B cell (primary cell): ENCODE data around the gene MAN2A2.

Experiments
- EZH2 ChIP-seq: IDR thresholded peaks from 2 replicates; pipeline ENCODE4 v1.6.1; 2012; ENCODE audit warnings: borderline replicate concordance, low read depth, mild to moderate bottlenecking, moderate library complexity, low read length; ENCODE audit not compliant: insufficient read depth, poor library complexity, severe bottlenecking
- TF ChIP-seq, protein P1 (sequence below): fragments of 200-600 bp; IDR thresholded peaks from one replicate; pipeline ENCODE4 v1.8.0; 2022; ENCODE audit warnings: antibody characterized with exemption, mild to moderate bottlenecking

DNA sequence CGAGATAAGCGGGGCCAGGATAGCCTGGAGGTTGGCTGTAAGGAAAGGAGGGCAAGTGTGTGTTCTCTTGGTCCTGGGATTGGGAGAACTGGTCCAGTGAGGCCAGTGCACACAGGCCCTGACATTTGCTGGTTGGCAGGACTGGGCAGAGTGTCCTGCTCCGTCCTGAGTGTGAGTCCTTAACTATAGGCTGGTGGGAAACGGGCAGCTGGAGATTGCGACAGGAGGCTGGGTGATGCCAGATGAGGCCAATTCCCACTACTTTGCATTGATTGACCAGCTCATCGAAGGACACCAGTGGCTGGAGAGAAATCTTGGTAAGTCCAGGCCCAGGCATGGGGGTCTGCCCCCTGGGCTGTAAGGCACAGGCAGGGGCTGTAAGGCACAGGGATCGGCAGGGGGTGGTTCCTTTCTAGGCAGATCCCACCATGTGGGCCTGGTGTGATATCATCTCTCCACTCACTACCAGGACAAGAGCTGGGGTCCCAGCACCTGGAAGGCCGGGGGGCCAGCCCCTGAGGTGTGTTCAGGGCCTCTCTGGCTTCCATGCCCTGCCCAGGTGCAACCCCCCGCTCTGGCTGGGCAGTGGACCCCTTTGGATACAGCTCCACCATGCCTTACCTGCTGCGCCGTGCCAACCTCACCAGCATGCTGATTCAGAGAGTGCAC lies 3.2 kb downstream of the MAN2A2 start:
- TF ChIP-seq, protein P1, sequence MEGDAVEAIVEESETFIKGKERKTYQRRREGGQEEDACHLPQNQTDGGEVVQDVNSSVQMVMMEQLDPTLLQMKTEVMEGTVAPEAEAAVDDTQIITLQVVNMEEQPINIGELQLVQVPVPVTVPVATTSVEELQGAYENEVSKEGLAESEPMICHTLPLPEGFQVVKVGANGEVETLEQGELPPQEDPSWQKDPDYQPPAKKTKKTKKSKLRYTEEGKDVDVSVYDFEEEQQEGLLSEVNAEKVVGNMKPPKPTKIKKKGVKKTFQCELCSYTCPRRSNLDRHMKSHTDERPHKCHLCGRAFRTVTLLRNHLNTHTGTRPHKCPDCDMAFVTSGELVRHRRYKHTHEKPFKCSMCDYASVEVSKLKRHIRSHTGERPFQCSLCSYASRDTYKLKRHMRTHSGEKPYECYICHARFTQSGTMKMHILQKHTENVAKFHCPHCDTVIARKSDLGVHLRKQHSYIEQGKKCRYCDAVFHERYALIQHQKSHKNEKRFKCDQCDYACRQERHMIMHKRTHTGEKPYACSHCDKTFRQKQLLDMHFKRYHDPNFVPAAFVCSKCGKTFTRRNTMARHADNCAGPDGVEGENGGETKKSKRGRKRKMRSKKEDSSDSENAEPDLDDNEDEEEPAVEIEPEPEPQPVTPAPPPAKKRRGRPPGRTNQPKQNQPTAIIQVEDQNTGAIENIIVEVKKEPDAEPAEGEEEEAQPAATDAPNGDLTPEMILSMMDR = no peak
- no peak for TF ChIP-seq EZH2
